Body of pancreas (tissue), 4 donors: ENCODE measurements around the gene OSBP2. TPM values are rescaled to one million over a fixed set of nuclear protein-coding genes. Genes with fewer than 3 reads are reported as not detected.

Experiments used
- ATAC-seq: fragments of 150-250 bp; one replicate; pipeline ENCODE4 v1.9.1; 2016
- DNase-seq, 4 donors: peaks; one replicate each; pipeline ENCODE4 v3.0.0-alpha.2; 2019
- H3K27ac ChIP-seq, 4 donors: fragments of 200-600 bp; sonication (generic); 1 replicate in 3 of 4; 2 replicates in 1 of 4; pipeline versions ENCODE4 v1.5.1 to v1.6.1; 2016 to 2019; ENCODE audit warnings: mild to moderate bottlenecking in 1 of 4, mixed read lengths in 1 of 4, moderate library complexity in 1 of 4
- H3K27me3 ChIP-seq, 2 donors: fragments of 200-600 bp; sonication (generic); one replicate each; pipeline ENCODE4 v1.6.0; 2016; ENCODE audit warnings: mild to moderate bottlenecking in 1 of 2
- H3K36me3 ChIP-seq, 2 donors: fragments of 200-600 bp; sonication (generic); replicated peaks in 1 of 2; 2 replicates each; pipeline ENCODE4 v1.5.1; 2016; ENCODE audit warnings: low read depth in 2 of 2; ENCODE audit not compliant: insufficient read depth in 1 of 2
- H3K4me1 ChIP-seq: fragments of 200-600 bp; sonication (generic); one replicate; pipeline ENCODE4 v1.6.0; 2016
- H3K4me3 ChIP-seq, 2 donors: fragments of 200-600 bp; sonication (generic); 1 replicate in 1 of 2; 2 replicates in 1 of 2; pipeline ENCODE4 v1.5.1; 2016 to 2019
- H3K9me3 ChIP-seq, 3 donors: fragments of 200-600 bp; sonication (generic); 1 replicate in 2 of 3; 2 replicates in 1 of 3; pipeline ENCODE4 v1.5.1; 2016
- CTCF ChIP-seq, 7 experiments: fragments of 450-650 bp in 4 of 7; fragments of 200-600 bp in 3 of 7; sonication (generic) in 3 of 7; IDR thresholded peaks; one replicate each; pipeline ENCODE4 v1.5.1; 2016 to 2019; ENCODE audit warnings: antibody characterized with exemption in 7 of 7
- POLR2A ChIP-seq, 3 donors: fragments of 450-650 bp; IDR thresholded peaks; one replicate each; pipeline ENCODE4 v1.6.1; 2016; ENCODE audit warnings: antibody characterized with exemption in 3 of 3, mild to moderate bottlenecking in 2 of 3
- WGBS, 2 donors: methylation state at CpG; one replicate each; pipeline ENCODE4 v1.1.5; 2017; 5-methylcytosine and 5-hydroxymethylcytosine counted together
- intact Hi-C: fragments of 100-400 bp; cut with DNase I; formaldehyde crosslinking; loops from one replicate; pipeline ENCODE4 v1.15.1; 2023
- microRNA counts, 2 donors: library from miRNA; unstranded; fragments of <30 nt; microRNA quantifications; one replicate each; lab custom pipeline; 2017
- microRNA-seq, 2 donors: library from miRNA; unstranded; fragments of <30 nt; microRNA quantifications; one replicate each; pipeline ENCODE4, GENCODE V29; 2016; ENCODE audit warnings: borderline number of aligned reads in 2 of 2, borderline replicate concordance in 2 of 2
- small RNA-seq: library from RNA; depleted of rRNA; stranded (forward); fragments of <200 nt; gene quantifications from one replicate; pipeline ENCODE3, GENCODE V24; 2016
- total RNA-seq, 2 donors: library from RNA; depleted of rRNA; stranded (reverse); fragments of >200 nt; gene quantifications; one replicate each; pipeline ENCODE4 v1.1.0, GENCODE V29; 2016

The OSBP2 gene
- total RNA-seq, 2 donors from 2014 or later: 2.3 to 3.0 TPM

- no peak overlapping the region for H3K4me3 ChIP-seq
- 73% methylated on average over 2 to 3 of the region's 3 CpGs for WGBS, 2 donors
- intact Hi-C loops: loop anchor here (10.0 kb wide), 1 partner anchor 196 kb away; the partner anchor contains the start of gene PLA2G3
- DNase-seq (no peak), ATAC-seq (no peak)
- peaks cover 7 to 28% of the 10 kb centered on the region in 2 donors for H3K36me3 ChIP-seq
- no peaks in the 10 kb centered on the region for H3K4me1 ChIP-seq
- TF ChIP-seq POLR2A (IDR thresholded peaks at IDR 0.05): no peak
- H3K27me3 ChIP-seq: no peaks in the 10 kb centered on the region
- no peak overlapping the region for H3K27ac ChIP-seq
- H3K9me3 ChIP-seq: no peaks in the 10 kb centered on the region
These were observed 254.3 kb downstream of the OSBP2 start for GRCh38 chr22:30948930-30949342.

DNA sequence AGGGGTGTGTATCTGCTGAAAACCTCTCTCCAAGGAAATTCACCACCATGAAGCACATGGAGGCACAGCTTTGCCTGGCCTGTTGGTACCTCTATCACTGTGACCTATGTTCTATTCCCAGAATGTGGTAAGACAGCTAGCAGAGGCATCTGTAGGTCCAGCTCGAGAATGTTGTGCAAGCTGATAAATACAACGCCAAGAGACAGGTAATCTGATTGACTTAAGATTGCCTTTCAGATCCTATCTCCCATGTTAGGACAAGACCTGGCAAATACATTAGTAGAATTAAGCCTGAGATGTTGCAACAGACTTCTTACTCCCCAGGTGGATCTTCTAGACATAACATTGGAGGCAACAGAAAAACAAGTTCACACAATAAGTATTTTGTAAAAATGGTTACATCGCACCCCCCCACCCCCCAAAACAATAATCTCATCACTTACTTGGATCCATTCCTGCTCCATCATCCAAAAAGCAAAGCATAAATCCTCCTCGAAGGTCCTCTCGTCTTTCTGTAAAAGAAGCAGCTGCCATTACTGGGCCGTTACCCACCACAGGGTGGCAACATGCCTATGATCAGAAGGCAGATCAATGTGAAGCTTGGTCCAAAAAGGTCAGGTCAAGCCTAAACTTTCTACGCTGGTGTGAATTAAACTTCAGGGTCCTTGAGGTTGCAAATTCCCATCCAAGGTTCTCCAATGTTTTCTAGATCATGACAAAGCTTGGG, 255.4 kb downstream of the OSBP2 start:
- Histone ChIP-seq H3K4me1 (no peaks in the 10 kb centered on the region), H3K27ac (no peak overlapping the region), H3K4me3 (no peak overlapping the region), H3K36me3 (peaks cover 7 to 23% of the 10 kb centered on the region in 2 donors), H3K27me3 (no peaks in the 10 kb centered on the region), H3K9me3 (no peaks in the 10 kb centered on the region)
- TF ChIP-seq CTCF (IDR thresholded peaks at IDR 0.05) (no peak), POLR2A (IDR thresholded peaks at IDR 0.05) (no peak)
- intact Hi-C loops: loop anchor here (10.0 kb wide), 1 partner anchor 195 kb away; the partner anchor contains the start of gene PLA2G3
- 68 to 71% methylated on average over 7 of the region's 7 CpGs for WGBS, 2 donors
- DNase-seq (no peak), ATAC-seq (no peak)

GRCh38 chr22:30953206-30953605, 258.5 kb downstream of the OSBP2 start:
- Histone ChIP-seq H3K4me1 (no peaks in the 10 kb centered on the region), H3K9me3 (no peaks in the 10 kb centered on the region), H3K36me3 (peaks cover 0 to 11% of the 10 kb centered on the region in 2 donors), H3K27me3 (no peaks in the 10 kb centered on the region), H3K4me3 (no peak overlapping the region), H3K27ac (no peak overlapping the region)
- no peak for ATAC-seq
- intact Hi-C loops: no loop called here
- DNase-seq: no peak
- WGBS, 2 donors: 87 to 96% methylated on average over 2 of the region's 2 CpGs
- TF ChIP-seq CTCF (IDR thresholded peaks at IDR 0.05) (no peak), POLR2A (IDR thresholded peaks at IDR 0.05) (no peak)

DNA sequence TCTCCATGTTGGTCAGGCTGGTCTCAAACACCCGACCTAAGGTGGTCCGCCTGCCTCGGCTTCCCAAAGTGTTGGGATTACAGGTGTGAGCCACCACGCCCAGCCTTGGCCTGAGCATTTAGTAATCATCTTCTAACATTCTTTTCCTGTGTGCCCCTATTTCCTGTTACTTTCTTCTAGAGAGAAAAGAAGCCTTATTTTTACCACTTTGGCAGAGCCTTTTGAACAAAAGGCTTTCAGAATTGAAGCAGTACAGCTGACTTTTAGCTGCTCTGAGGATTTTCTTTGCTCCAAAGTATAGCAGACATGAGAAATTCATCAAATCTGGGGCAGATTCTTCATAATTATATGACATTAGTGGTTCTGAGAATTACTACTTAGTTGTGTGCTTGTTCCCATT, 260.5 kb downstream of the OSBP2 start:
- Histone ChIP-seq H3K36me3 (peaks cover 0 to 4% of the 10 kb centered on the region in 2 donors), H3K9me3 (no peaks in the 10 kb centered on the region), H3K4me3 (no peak overlapping the region), H3K4me1 (no peaks in the 10 kb centered on the region), H3K27me3 (no peaks in the 10 kb centered on the region), H3K27ac (no peak overlapping the region)
- DNase-seq: no peak
- 88 to 91% methylated on average over 4 of the region's 4 CpGs for WGBS, 2 donors
- TF ChIP-seq POLR2A (IDR thresholded peaks at IDR 0.05): no peak
- no peak for TF ChIP-seq CTCF (IDR thresholded peaks at IDR 0.05)
- no peak for ATAC-seq
- intact Hi-C loops: no loop called here

MicroRNA genes within 50 kb of the gene (microRNA counts, 767-probe panel; counts per million panel counts)
- 0 to 736 counts per million in 2 donors for microRNA hsa-miR-3200-3p (lab: Ali Mortazavi, UCI)

Small RNA genes within 50 kb of the gene (microRNA-seq; reads per million reads assigned to microRNA genes)
- gene MIR3200: 6.1 to 8.5 reads per million in 2 donors

Small RNA genes within 50 kb of the gene (small RNA-seq; reads per million reads assigned to genes)
- 1.2 reads per million, percentile 51 among the genes with 10 or more reads in this experiment for gene MIR3200

Other genes with a start within 250 kb of the OSBP2 start
- not detected for gene SEC14L3, start 222.9 kb upstream of the OSBP2 start, total RNA-seq
- gene SEC14L4, start 189.2 kb upstream of the OSBP2 start, total RNA-seq: under 1 TPM in 1 of 2 donors, not detected in 1; 0.66 TPM
- gene SEC14L6, start 148.1 kb upstream of the OSBP2 start, total RNA-seq: 1 to 10 TPM in 1 of 2 donors, under 1 TPM in 1; 0.99 to 2.1 TPM
- 10 to 100 TPM in 1 of 2 donors, 1 to 10 TPM in 1; 3.4 to 13.8 TPM for gene GAL3ST1, start 120.2 kb upstream of the OSBP2 start, total RNA-seq
- gene PES1, start 103.0 kb upstream of the OSBP2 start, total RNA-seq: 10 to 100 TPM; 45.5 to 50.1 TPM
- gene TCN2, start 87.7 kb upstream of the OSBP2 start, total RNA-seq: 10 to 100 TPM; 14.8 to 16.3 TPM
- 1 to 10 TPM in 1 of 2 donors, under 1 TPM in 1; 0.99 to 3.4 TPM for gene SLC35E4, start 59.1 kb upstream of the OSBP2 start, total RNA-seq
- gene DUSP18, start 27.0 kb upstream of the OSBP2 start, total RNA-seq: 10 to 100 TPM in 1 of 2 donors, 1 to 10 TPM in 1; 2.3 to 19.1 TPM